HG02623 (cell line): ENCODE results near the gene RYR3.

Source experiments
- ATAC-seq: cut with Tn5 transposase; IDR thresholded peaks from one replicate; pipeline ENCODE4 v1.9.1; 2021; ENCODE audit warnings: moderate library complexity; ENCODE audit not compliant: unreplicated experiment

RYR3 gene

GRCh38 chr15:33858836-33859235 lies 548.1 kb downstream of the RYR3 start:
- ATAC-seq, result no peak

- ATAC-seq, result no peak
Measured at GRCh38 chr15:33859992-33860545, 549.3 kb downstream of the RYR3 start.

GRCh38 chr15:33860754-33861153 lies 550.0 kb downstream of the RYR3 start:
- no peak for ATAC-seq

DNA sequence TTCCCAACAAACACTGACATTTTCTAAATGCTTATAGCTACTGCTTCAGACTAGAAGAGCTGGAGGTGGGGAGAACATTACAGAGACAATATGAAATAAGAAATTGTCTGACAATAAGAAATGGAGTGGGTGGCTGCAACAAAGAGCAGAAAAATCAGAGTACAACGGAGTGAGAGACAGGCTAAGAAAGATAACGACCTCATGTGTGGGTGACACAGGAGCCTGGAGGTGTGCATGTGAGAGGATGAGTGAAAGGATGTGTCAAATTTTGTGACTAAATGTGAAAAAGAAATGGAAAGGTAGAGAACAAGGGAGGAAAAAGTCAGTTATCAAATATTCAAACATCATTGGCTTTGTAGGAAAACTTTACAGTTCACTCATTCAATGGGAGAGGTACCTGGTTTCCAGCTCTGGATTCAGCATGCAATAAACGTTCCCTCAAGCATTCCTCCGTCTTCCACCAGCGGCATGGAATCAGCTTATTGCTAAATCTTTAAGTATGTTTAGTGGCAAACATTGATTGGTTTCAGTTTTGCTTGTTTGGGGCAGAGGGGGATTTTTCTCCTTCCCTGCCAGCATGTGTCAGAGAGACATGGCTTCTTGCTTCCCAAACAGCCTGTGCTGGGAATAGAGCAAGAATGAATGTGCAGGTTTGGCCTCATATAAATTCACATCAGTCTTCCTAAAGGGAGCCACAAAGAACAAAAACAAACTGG lies 553.8 kb downstream of the RYR3 start:
- ATAC-seq, result no peak

DNA sequence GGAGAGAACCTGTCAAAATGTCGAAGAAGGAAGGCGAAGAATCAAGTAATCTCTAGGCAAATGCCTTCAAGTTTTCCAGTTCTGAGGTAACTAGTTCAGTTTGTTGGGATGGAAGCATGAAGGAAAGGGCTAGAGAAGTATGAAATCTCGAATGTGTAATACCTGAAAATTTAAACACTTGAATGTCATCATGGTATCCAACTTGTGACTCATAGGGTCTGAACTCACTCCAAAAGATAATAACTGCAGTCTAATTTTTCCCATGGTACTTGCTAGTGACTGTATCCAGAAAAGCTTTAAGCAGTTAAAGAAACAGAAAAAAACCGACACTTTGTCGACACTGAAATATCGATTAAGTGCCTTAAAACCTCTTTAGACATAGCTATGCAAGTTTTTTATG lies 554.6 kb downstream of the RYR3 start:
- no peak for ATAC-seq

GRCh38 chr15:33866101-33866737 lies 555.5 kb downstream of the RYR3 start:
- no peak for ATAC-seq

- ATAC-seq, result no peak
Measured at GRCh38 chr15:33871980-33872379, 561.2 kb downstream of the RYR3 start.

- ATAC-seq, result no peak
Measured at GRCh38 chr15:33872416-33873106, 561.8 kb downstream of the RYR3 start.

GRCh38 chr15:33874156-33874555 lies 563.4 kb downstream of the RYR3 start:
- ATAC-seq, result no peak

- ATAC-seq, result no peak
Measured at GRCh38 chr15:33882921-33883320, 572.2 kb downstream of the RYR3 start.

DNA sequence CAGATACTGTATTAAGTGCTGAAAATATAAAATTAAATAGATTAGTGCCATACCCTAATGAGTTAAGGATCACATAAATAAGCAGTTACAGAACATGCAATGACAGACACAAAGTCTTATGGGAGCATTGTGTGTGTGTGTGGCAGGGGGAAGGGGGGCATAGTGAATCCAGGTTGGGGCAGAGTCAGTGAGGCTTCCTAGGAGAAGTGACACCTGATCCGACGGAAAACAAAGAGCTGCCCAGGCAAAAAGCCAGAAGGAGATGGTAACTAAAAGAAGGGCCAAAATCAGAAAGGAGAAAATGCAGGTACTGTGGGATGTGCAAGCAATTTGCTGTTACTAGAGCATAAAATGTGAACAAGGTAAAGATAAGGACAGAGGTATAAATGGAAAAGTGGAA lies 577.4 kb downstream of the RYR3 start:
- ATAC-seq, result no peak

DNA sequence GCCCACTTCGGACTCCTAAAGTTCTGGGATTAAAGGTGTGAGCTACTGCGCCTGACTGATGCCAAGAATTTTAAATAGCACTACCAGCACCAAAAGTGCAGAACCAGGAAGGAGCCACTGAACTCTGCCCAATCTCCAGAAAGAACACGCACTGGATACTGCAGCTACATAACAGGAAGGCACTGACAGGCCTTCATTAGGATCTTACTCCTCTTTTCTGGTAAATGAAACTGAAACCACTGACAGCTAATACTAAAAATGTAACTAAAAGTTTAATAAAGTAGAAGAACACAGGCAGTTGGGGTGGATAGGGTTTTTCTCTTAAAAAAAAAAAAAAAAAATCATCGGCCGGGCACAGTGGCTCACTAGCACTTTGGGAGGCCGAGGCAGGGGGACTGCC lies 583.4 kb downstream of the RYR3 start:
- ATAC-seq, result peak; percentile 51

DNA sequence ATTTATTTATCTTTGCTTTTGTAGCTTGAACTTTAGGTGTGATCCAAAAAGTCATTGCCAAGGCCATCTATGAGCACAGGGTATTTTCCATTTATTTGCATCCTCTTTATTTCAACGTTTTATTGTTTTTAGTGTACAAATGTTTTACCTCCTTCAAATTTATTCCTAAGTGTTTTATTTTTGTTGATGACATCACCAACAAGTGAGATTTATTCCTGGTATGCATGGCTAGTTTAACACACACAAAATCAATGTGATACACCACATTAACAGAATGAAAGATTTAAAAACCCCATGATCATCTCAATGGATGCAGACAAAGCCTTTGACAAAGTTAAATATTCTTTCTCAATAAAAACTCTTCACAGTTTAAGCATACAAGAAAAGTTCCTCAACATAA lies 591.3 kb downstream of the RYR3 start:
- no peak for ATAC-seq

DNA sequence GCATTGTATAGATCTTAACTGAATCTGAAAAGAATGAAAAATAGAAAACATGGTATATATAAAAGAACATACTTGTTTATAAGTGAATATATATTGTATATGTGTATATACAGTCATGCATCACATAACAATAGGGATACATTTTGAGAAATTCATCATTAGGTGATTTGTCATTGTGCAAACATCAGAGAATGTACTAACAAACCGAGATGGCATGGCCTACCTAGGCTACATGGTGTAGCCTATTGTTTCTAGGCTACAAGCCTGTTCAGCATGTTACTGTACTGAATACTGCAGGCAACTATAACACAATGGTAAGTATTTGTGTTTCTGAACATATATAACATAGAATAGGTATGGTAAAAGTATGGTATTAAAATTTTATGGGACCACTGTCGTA lies 592.9 kb downstream of the RYR3 start:
- ATAC-seq, result no peak

GRCh38 chr15:33907326-33907725 lies 596.6 kb downstream of the RYR3 start:
- no peak for ATAC-seq

GRCh38 chr15:33908406-33908805 lies 597.6 kb downstream of the RYR3 start:
- ATAC-seq, result no peak

DNA sequence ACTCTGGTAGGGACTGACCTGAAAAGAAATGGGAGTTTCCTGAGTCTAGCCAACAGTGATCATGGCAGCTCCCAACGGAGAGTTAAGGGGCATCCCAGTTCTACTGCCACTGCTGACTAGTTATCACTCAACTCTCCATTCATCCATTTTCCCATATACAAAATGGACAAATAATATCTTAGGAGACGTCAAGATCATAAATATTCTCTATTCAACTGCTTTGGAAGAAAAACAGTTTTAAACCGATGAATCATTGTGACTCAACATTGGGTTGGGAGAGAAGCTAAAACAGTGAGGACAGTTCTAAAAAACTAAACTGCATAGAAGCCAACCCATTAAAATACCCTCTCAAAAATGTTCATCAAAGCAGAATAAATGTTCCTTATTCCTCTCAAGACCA lies 600.0 kb downstream of the RYR3 start:
- ATAC-seq, result no peak

DNA sequence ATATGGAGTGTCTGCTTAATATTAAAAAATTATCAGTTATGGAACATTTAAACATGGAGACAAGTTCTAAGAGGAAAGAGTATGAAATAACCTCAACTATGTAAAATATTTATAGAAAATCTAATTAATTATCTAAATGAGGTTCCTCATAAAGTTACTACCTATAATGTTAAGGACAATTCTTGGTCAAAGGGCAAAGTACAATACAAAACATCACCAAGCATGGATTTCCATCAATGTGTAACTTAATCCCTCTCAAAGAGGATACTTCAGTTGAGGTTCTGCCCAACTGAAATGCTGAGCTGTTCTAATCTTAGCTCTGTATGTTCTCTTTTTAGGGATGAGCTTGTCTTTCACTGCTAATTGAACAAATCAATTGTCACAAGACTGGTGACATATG lies 601.6 kb downstream of the RYR3 start:
- ATAC-seq, result no peak

DNA sequence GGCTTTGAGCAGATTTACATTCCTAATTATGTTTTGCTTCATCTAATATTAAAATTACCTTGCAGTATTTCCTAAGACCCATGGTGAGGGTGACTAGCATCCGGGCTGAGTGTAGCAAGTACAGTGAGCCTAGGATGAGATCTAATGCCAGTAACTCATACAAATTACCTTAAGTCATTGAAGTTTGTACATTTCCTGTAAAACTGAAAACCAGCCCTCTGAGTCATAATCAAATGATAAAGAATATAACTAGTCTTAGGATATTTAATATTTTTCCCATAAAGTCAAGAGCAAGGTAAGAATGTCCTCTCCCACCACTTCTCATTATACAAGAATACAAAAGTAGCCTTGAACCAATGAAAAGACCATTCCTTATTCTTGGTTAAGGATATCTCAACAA lies 602.7 kb downstream of the RYR3 start:
- ATAC-seq, result no peak
